HG02610 (cell line): ENCODE measurements around the gene ARHGAP40.

ENCODE experiments used
- ATAC-seq: cut with Tn5 transposase; IDR thresholded peaks from one replicate; pipeline ENCODE4 v1.9.1; 2021; ENCODE audit warnings: mild to moderate bottlenecking, moderate library complexity; ENCODE audit not compliant: unreplicated experiment

The ARHGAP40 gene

DNA sequence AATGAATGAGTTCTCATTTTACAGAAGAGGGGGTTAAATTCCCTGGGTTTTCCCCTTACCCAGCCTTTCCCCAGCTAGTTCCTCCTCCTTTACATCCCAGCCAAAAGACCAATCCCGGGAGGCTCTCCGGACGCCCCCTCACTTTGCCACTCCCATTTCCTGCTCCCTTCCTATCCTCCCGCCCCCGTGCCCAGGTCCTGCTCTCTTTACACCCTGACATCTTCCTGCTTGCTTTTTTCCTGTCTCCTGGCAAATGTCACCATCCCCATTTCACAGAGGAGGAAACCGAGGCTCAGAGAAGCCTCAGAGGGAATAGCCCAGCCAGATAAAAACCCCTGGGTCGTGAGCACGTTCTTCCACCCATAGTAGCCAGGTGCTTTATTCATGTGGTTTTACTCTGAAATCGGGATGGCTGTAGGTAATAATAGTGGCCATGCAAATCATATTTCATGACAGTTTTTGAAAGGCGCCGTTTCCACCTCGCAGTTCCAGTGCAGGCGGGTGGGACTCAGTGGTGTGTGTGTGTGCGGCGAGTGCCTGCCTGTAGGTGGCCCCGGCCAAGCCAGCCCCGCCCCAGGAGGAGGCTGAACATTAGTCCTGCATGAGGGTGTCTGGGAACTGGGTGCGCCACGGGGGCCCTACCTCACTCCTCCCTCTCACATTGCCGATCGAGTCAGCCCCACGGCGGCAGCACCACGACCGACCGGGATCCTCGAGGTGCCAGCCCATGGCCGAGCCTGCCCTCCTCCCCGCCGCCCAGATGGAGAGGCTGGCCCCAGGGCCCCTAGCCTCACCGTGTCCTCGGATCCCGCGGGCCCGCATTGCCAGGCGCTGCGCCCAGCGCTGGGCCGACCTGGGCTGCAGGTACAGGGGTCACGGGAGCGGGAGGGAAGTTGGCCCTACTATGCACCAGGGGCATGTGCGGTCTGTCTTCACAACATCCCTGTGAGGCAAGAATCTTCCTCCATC, at the start of gene ARHGAP40:
Gene ARHGAP40, plus strand, starts transcription at position 594 of the 969 bp plus-strand sequence.
- ATAC-seq, result peak; percentile 54

DNA sequence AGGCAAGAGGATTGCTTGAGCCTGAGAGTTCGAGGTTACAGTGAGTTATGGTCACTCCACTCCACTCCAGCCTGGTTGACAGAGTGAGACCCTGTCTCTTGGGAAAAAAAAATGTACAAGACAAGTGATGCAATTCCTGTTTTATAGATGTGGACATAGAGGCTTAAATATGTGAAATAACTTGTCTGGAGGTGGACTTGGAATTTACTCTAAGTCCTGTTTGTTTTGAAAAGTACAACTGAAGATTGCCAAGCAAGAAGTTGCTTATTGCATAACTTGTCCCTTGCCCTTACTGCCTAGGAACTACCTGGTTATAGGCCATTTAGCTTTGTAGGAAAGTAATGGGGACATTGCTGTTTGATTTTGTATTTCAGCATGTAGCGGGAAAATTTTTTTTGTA, 46.6 kb upstream of the ARHGAP40 start:
- no peak for ATAC-seq

DNA sequence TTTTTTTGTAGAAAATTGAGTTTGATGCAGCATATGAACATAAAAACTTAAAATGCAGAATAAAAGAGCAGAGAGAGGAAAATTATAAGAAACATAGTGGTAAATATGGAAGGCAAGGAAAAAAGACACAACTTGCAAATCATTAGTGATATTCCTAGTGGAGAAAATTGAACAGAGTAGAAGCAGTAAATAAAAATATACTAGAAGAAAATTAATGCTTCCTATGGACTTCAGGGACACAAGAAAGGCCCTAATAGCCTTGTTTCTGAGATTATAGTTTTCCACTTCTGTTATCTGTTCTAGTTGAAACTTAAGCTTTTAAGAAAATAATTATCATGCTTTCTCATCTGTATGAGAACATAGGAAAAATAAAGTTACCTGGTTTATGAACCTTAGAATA, 46.2 kb upstream of the ARHGAP40 start:
- no peak for ATAC-seq

DNA sequence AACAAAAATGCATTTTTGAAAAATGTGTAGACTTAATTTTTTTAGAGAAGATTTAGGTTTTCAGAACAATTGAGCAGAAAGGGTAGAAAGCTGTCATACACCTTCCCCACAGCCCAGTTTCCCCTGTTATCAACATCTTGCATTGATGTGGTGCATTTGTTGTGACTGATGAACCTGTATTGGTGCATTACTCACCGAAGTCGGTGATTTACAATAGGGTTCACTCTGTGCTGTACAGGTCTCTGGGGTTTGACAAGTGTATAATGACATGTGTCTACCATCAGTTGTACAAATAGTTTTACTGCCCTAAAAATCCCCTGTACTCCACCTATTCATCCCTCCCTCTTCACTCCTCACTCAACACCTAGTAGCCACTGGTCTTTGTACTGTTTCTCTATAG, 44.4 kb upstream of the ARHGAP40 start:
- ATAC-seq, result no peak

DNA sequence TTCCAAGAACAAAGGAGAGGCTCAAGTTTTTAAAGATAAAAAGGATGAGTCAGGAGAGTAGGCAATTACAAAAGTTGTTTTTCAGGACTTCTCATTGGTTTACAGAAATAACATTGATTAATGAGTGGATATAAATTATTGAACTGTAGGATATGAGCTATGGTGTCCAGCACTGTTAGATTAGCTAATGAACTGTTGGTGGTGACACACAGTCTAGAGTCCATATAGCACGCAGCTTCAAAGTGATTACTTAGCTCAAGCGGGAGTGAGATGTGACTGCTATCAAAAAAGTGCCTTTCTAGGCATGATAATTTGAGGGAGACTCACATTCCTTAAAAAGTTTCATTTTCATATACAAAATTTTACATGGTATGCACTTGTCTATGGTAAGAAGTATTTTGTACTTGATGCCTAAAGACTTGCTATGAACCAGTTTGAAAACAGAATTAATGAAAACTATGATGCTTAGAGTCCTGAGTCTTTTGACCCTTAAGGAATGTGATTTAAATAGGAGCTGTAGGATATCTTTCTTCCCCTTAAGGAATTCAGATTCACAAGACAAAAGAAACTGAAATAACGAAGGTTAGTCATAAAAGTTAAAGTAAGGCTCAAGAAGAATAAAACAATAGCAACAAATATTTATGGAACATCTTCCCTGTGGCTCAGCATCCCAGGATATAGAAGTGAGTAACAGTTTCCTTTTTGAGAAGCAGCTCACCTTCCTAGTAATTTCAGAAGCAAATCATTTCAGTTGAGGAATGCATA, 42.8 kb upstream of the ARHGAP40 start:
- ATAC-seq, result no peak

DNA sequence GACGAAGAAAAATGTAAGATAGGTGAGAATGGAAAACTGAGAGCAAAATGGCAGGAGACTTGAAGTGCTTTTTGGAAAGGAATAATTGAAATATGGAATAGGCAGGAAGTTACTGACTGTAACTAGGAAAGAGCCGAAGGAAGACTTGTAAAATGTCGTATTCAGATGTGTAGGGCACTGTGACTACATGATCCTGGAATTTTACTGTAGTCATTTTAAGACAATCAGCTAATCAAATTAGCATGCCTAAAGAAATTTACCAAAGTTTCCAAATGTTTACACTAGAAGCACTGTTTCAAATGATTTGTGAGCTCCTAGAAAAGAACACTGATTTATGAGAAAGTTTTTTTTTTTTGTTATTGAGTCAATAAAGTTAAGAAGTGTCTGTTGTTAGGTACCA, 41.8 kb upstream of the ARHGAP40 start:
- no peak for ATAC-seq

DNA sequence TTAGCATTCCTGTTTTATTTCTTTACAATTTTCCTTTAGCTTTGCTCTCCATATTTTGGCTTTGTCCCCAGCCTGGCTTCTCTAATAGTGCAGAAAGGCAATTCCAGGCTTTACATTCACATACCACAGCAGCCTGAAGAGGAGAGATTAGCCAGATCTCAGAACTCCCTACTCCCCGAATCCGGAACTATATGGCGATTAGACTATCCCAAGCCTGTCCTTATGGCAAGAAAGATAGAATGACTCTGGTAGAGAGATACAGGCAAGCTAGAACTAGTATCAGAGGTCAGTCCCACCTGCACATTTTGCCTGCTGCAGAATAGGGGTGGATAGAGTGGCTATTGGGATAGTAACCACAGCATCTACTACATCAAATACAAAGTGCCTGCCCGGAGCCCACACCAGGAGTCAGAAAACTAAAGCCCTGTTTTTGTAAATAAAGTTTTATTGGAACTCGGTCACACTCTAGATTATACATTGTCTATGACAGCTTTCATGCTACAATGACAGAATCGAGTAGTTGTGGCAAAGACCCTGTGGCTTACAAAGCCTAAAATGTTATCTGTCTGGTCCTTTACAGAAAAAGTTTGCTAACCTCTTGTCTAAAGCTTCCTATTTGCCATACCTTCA, 37.7 kb upstream of the ARHGAP40 start:
- ATAC-seq, result no peak

DNA sequence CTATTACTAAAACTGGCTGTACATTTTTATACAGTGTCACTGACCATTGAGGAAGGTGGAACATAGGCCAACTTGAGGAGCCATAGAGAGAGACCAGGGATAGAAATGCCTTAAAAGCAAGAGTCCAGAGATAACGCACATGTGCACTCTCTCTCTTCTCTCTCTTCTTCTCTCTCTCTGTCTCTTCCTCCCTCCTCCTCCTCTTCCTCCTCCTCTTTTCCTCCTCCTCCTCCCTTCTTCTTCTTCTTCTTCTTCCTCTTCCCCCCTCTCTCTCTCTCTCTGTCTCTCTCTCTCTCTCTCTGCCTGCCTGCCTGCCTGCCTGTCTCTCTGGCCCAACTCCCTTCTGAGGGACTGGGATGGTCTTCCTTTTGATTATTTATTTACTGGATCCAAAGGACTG, 36.9 kb upstream of the ARHGAP40 start:
- no peak for ATAC-seq

DNA sequence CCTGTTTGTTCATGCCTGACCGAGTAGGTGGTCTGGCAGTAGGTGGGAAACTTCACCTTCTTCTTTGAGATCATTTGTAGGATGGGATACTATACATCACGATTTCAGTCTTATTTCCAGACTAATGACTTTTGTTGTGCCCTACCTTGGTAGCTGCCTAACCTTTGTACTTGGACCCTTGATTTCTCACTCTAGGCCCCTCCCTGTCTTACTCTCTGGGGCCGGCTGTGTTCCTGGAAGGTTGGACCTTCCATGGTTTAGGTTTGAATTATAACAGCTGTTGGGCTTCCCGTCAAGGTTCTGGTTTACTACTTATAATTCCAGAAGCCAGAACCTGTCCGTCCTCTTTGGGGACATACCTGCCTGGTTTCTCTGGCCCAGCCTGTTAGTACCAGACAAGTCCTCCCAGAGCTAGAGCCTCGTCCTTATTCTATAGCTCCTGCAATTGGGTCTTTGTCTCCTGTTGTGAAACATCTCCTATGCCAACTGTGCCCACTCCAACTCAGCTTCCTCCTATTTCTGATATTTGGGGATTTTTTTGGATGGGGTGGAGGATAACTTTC, 35.5 kb upstream of the ARHGAP40 start:
- ATAC-seq, result no peak

DNA sequence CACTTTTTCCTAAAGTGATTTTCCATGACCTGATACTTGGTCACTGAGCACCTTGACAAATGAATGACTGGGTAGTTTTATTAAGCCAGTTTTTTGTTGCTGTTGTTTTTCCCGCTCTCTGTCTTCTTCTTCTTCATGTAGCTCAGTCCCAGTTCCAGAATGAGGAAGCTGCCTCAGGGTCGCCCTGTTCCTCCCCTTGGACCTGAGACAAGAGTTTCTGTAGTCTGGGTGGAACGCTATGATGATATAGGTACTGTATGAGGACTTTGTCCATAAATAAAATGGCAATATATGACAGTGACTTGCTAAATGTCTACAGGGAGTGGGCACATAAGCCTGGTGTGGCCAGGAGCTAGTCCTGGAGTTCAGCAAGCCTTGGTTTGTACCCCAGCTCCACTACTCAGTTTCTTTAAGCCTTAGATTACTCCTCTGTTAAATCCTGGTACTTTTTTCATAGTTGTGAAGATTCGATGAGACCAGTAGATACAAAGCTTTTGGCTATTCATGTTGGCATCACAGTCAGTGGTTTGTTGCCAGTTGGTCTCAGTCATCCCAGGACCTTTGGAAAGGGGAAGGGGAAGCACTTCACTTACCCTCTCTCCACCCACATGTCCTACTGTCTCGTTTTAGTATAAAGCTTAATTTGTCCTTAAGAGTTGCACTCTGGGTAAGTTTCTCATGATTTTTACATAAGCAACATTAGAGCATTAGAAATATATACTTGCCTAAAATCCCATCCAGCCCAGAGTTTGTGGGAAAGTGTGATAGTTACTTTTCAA, 31.7 kb upstream of the ARHGAP40 start:
- no peak for ATAC-seq

DNA sequence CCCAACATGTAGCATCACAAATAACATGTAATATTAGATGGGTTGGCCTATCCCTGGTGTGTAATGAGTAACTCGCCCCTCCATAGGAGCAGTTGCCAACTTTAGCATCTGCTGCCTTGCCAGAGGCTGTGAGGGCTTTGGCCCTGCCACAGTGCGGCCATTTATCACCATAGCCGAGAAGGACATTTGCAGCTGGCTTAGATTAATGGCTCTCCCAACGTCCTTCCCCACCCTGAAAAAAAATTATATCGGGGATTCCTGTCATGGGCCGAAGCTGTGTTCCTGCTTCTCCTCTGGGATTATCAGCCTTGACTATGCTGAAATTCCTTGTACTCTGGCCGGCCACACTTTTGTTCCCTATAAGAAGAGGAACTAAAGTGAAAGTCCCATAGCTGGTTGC, 28.2 kb upstream of the ARHGAP40 start:
- ATAC-seq, result no peak

DNA sequence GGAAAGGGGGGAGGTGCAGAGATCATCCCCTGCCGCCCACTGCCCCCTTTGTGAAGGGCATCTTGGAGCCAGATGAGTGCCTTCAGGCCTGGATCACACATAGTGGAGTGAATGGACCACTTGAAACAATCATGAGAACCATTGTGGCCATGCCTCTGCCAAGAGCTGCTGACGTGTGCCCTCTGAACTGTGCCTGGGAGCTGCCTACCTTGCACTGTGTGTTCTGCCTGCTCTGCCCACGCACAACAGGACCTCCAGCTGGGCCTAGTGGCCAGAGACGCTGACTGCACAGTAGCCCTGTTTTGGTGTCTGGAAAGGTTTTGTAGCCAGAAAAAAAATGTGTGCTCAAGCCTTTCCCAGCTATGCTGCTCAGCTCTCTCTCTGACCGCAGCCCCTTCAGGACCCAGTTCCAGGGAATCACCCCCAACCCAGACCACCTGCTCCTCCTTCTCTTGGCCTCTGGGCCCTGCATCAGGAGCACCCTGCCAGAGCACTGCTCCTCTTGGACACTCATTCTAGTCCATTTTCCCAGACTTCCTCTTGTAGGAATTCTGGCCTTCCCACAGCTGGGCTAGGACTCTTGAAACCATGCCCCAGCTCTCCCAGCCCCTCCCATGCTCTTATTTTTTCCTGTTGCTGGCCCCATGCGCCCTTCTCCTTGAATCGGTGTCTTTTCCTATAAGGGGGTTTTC, 22.2 kb upstream of the ARHGAP40 start:
- no peak for ATAC-seq

DNA sequence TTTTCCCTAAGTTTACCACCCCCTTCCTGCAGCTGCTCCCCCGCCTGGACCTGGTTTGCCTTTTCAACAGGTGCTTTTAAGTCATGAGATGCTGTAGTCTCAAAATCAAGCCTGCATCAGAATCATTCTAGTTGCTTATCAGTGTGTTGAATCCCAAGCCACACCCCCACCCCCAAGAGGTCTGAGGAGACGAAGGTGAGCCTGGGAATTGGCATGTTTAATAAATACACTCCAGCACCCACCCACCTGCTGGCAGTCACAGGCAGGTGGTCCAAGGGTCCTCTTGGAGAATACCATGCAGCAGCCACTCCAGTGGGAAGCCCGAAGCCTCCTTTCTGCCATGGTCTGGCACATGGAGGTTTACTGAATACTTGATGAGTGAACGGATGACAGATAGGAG, 21.7 kb upstream of the ARHGAP40 start:
- ATAC-seq, result no peak

DNA sequence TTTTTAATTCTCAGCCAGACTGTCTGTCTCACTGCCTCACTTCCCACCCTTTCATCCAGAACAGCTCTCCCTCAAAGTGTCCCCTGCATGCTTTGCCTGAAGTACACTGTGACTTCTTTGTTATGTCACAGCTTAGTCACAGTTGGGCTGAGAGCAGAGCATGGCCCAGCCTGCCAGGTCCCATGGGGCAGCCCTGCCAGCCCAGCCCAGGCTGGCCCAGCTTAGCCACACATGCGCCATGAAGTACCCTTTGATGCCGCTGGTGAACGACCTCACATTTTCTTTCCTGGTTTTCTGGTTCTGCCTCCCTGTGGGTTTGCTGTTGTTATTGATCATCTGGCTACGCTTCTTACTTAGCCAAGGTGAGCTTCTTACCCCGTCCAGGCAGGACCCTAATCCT, 20.6 kb upstream of the ARHGAP40 start, which contains the start of gene ADIG:
Gene ADIG, plus strand, starts transcription at position 185 of the 400 bp plus-strand sequence. Its CDS starts 54 bp downstream, at position 239.
- ATAC-seq, result no peak

DNA sequence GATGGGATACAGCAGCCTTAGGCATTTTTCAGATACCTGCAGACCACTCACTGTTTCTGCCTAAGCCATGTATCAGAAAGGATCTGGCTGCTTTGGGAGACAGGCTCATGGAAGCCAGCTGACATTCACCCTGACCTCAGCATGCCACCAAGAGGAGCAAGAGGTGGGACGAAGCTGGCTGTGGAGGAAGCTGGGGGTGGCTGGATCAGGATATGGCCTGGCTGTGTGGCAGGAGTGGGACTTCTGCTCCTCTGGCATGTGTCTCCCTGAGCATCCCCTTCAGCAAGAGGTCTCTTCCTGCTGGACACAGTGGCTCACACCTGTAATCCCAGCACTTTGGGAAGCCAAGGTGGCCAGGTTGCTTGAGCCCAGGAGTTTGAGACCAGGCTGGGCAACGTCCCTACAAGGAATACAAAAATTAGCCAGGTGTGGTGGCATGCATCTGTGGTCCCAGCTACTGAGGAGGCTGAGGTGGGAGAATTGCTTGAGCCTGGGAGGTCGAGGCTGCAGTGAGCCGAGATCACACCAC, 19.7 kb upstream of the ARHGAP40 start:
- no peak for ATAC-seq

DNA sequence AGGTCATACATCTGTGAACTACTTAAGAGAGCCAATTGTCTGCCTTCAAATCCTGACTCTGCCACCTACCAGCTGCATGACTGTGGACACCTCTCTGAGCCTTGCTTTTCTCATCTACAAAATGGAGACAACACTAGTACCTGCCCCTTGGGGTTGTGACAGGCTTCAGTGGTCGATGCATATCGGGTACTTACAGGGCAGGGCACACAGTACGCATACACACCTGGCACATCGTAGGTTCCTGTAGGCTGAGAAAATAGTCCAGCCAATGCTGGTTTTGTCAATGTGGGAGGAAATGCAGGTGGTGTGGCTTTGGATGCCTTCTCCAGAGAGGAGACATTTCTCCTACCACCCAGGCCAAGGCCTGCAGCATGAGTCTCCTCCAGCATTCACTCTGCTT, 18.3 kb upstream of the ARHGAP40 start:
- ATAC-seq, result no peak

DNA sequence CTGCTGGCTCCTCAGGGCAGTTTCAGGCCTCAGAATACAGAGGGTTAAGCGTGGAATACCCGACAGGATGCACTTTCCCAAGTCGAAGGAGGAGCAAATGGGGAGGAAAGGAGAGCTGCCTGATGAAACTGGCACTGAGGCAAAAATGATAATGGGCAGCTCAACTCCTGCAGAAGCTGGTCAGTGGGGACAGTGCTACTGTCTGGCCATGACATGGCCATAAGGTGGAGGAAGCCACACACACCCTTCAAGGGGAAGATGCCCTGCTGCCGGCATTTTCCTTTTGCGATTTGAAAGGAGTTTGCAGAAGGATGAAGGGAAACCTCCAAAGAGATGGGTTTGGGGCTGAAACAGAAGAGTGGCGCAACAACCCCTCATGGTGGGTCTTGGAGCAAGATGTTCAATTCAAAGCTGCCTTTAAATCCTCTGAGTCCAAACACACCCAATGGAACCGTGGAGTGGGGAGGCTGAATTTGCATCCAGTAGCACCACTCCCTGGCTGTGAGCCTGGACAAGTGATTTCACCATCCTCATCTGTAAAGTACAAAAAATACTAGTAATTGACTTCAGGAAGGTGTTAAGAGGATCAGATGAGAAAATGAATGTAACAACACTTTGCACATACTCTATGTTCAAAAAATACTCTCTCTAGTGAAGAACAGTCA, 17.4 kb upstream of the ARHGAP40 start:
- ATAC-seq, result no peak

DNA sequence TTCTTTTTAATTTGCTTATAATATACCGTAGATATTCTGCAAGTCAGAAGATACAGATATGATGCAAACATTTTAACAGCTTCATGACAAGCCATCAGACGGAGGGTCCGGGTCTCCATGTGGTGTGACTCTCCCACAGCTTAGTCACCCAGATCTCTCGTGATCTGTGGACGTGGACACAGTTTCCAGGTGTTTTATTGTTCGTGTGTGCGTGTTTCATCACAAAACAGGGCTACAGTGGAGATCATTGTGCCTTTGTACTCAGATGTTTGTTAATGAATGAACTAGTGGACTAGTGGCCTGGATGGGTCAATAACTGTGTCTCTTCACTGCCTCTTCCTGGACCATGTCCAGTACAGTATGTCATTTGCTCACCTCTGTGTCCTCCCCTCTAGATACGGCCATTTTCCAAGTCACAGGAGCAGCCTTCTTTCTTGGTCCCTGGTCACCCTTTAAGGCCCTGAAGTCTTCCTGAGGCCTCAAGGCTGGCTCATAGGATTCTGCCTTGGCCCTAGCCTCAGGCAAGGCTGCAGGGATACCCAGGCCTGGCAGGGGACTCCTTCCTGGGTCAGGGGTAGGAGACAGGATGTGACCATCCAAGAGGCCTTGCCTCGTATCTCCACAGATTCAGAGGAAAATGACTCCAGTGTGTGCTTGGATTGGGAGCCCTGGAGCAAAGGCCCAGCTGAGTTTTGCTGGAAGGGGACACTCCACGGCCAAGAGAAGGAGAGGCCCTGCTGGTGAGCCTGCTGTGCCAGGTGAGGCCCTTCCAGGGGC, 16.0 kb upstream of the ARHGAP40 start:
- no peak for ATAC-seq
